ENCODE data around the gene G6PC2. TPM values are rescaled to one million over a fixed set of nuclear protein-coding genes. Genes with fewer than 3 reads are reported as not detected.
"Not testable (repeated sequence)": the region's sequence is repeated elsewhere in the genome, so short reads cannot be mapped to it uniquely, and the experiment has no call there.

Gene G6PC2
- total RNA-seq, 1 donor from 2014 or later, result not detected

- Mint-ChIP-seq H3K4me1 (no peaks in the 10 kb centered on the region), H3K27ac (no peak overlapping the region), H3K4me3 (no peak overlapping the region), H3K27me3 (ENCODE audit: low read depth) (no peaks in the 10 kb centered on the region), H3K36me3 (peaks cover 13% of the 10 kb centered on the region), H3K9me3 (peaks cover 3% of the 10 kb centered on the region)
- DNase-seq (ENCODE audit: low spot score in 2 of 2, unreplicated experiment in 2 of 2), result no peak
- TF ChIP-seq CTCF (IDR thresholded peaks at IDR 0.05; ENCODE audit: unreplicated experiment), result no peak
Observed at GRCh38 chr2:168855601-168856000, 45.5 kb upstream of the G6PC2 start.

- peaks cover 7% of the 10 kb centered on the region for H3K36me3 Mint-ChIP-seq
- H3K9me3 Mint-ChIP-seq, result peaks cover 3% of the 10 kb centered on the region
- no peak overlapping the region for H3K4me3 Mint-ChIP-seq
- no peak for DNase-seq (ENCODE audit: low spot score in 2 of 2, unreplicated experiment in 2 of 2)
- no peaks in the 10 kb centered on the region for H3K4me1 Mint-ChIP-seq
- H3K27me3 Mint-ChIP-seq (ENCODE audit: low read depth), result no peaks in the 10 kb centered on the region
- no peak overlapping the region for H3K27ac Mint-ChIP-seq
- TF ChIP-seq CTCF (IDR thresholded peaks at IDR 0.05; ENCODE audit: unreplicated experiment), result no peak
Observed at GRCh38 chr2:168858146-168858545, 42.9 kb upstream of the G6PC2 start.

GRCh38 chr2:168867164-168867563 is 33.9 kb upstream of the G6PC2 start:
- H3K36me3 Mint-ChIP-seq, result peaks cover 35% of the 10 kb centered on the region
- not testable (repeated sequence) for H3K27ac Mint-ChIP-seq; DNase-seq (ENCODE audit: low spot score in 2 of 2, unreplicated experiment in 2 of 2)

GRCh38 chr2:168870369-168870768 is 30.7 kb upstream of the G6PC2 start:
- DNase-seq (ENCODE audit: low spot score in 2 of 2, unreplicated experiment in 2 of 2); H3K27ac Mint-ChIP-seq; H3K4me1 Mint-ChIP-seq; H3K27me3 Mint-ChIP-seq (ENCODE audit: low read depth); H3K9me3 Mint-ChIP-seq; H3K4me3 Mint-ChIP-seq: not testable (repeated sequence)
- H3K36me3 Mint-ChIP-seq, result peaks cover 26% of the 10 kb centered on the region

More at GRCh38 chr2:168867164-168867563, 33.9 kb upstream of the G6PC2 start:
- not testable (repeated sequence) for H3K4me1 Mint-ChIP-seq; H3K4me3 Mint-ChIP-seq; H3K9me3 Mint-ChIP-seq; H3K27me3 Mint-ChIP-seq (ENCODE audit: low read depth)

- H3K4me1 Mint-ChIP-seq; H3K27me3 Mint-ChIP-seq (ENCODE audit: low read depth); DNase-seq (ENCODE audit: low spot score in 2 of 2, unreplicated experiment in 2 of 2); H3K4me3 Mint-ChIP-seq; H3K9me3 Mint-ChIP-seq; H3K27ac Mint-ChIP-seq: not testable (repeated sequence)
- peaks cover 23% of the 10 kb centered on the region for H3K36me3 Mint-ChIP-seq
Observed at GRCh38 chr2:168870824-168871223, 30.3 kb upstream of the G6PC2 start.

- Mint-ChIP-seq H3K9me3 (peaks cover under 1% of the 10 kb centered on the region), H3K27ac (no peak overlapping the region), H3K4me1 (peaks cover 2% of the 10 kb centered on the region), H3K27me3 (ENCODE audit: low read depth) (no peaks in the 10 kb centered on the region), H3K36me3 (peaks cover 5% of the 10 kb centered on the region), H3K4me3 (no peak overlapping the region)
- TF ChIP-seq CTCF (IDR thresholded peaks at IDR 0.05; ENCODE audit: unreplicated experiment), result no peak
- DNase-seq (ENCODE audit: low spot score in 2 of 2, unreplicated experiment in 2 of 2), result no peak
Observed at GRCh38 chr2:168874368-168875054, 26.6 kb upstream of the G6PC2 start.

GRCh38 chr2:168882163-168882562 is 18.9 kb upstream of the G6PC2 start:
- not testable (repeated sequence) for DNase-seq (ENCODE audit: low spot score in 2 of 2, unreplicated experiment in 2 of 2); H3K27me3 Mint-ChIP-seq (ENCODE audit: low read depth); H3K4me1 Mint-ChIP-seq; H3K4me3 Mint-ChIP-seq; H3K9me3 Mint-ChIP-seq; H3K27ac Mint-ChIP-seq; H3K36me3 Mint-ChIP-seq

- Mint-ChIP-seq H3K36me3 (peaks cover 11% of the 10 kb centered on the region), H3K4me3 (no peak overlapping the region), H3K27me3 (ENCODE audit: low read depth) (no peaks in the 10 kb centered on the region), H3K4me1 (peaks cover 9% of the 10 kb centered on the region), H3K27ac (no peak overlapping the region), H3K9me3 (peaks cover 5% of the 10 kb centered on the region)
- DNase-seq (ENCODE audit: low spot score in 2 of 2, unreplicated experiment in 2 of 2), result no peak
- TF ChIP-seq CTCF (IDR thresholded peaks at IDR 0.05; ENCODE audit: unreplicated experiment), result no peak
Observed at GRCh38 chr2:168884975-168885374, 16.1 kb upstream of the G6PC2 start.
